ENCODE data around the gene NOC2L.

NOC2L gene

GRCh38 chr1:941015-941587, 18.0 kb downstream of the NOC2L start:
- H3K4me3 ChIP-seq (ENCODE audit: low read length), result no peak overlapping the region
- TF ChIP-seq ZNF274 (IDR thresholded peaks at IDR 0.05; ENCODE audit: low read depth, low read length), result no peak

GRCh38 chr1:940107-941014, 18.7 kb downstream of the NOC2L start:
- no peak overlapping the region; the same call in 1 of the 2 replicates for H3K4me3 ChIP-seq (ENCODE audit: low read length)
- TF ChIP-seq ZNF274 (IDR thresholded peaks at IDR 0.05; ENCODE audit: low read depth, low read length), result no peak

- TF ChIP-seq ZNF274 (IDR thresholded peaks at IDR 0.05; ENCODE audit: low read depth, low read length), result no peak
- no peak overlapping the region; the same call in 1 of the 2 replicates for H3K4me3 ChIP-seq (ENCODE audit: low read length)
Measured at GRCh38 chr1:939511-940106, 19.4 kb downstream of the NOC2L start.

- no peak for TF ChIP-seq ZNF274 (IDR thresholded peaks at IDR 0.05; ENCODE audit: low read depth, low read length)
- no peak overlapping the region for H3K4me3 ChIP-seq (ENCODE audit: low read length)
Measured at GRCh38 chr1:938711-939489, 20.2 kb downstream of the NOC2L start.

GRCh38 chr1:938088-938683, 20.9 kb downstream of the NOC2L start:
- H3K4me3 ChIP-seq (ENCODE audit: low read length), result no peak overlapping the region
- TF ChIP-seq ZNF274 (IDR thresholded peaks at IDR 0.05; ENCODE audit: low read depth, low read length), result no peak

- no peak for TF ChIP-seq ZNF274 (IDR thresholded peaks at IDR 0.05; ENCODE audit: low read depth, low read length)
- no peak overlapping the region for H3K4me3 ChIP-seq (ENCODE audit: low read length)
Measured at GRCh38 chr1:937521-937920, 21.5 kb downstream of the NOC2L start.

- no peak overlapping the region for H3K4me3 ChIP-seq (ENCODE audit: low read length)
- TF ChIP-seq ZNF274 (IDR thresholded peaks at IDR 0.05; ENCODE audit: low read depth, low read length), result no peak
Measured at GRCh38 chr1:936348-937264, 22.4 kb downstream of the NOC2L start.

- no peak overlapping the region for H3K4me3 ChIP-seq (ENCODE audit: low read length)
- TF ChIP-seq ZNF274 (IDR thresholded peaks at IDR 0.05; ENCODE audit: low read depth, low read length), result no peak
Measured at GRCh38 chr1:935751-936231, 23.3 kb downstream of the NOC2L start.

- no peak for TF ChIP-seq ZNF274 (IDR thresholded peaks at IDR 0.05; ENCODE audit: low read depth, low read length)
- no peak overlapping the region for H3K4me3 ChIP-seq (ENCODE audit: low read length)
Measured at GRCh38 chr1:934991-935750, 23.9 kb downstream of the NOC2L start.

- TF ChIP-seq ZNF274 (IDR thresholded peaks at IDR 0.05; ENCODE audit: low read depth, low read length), result no peak
Measured at GRCh38 chr1:933603-933940, 25.5 kb downstream of the NOC2L start.

GRCh38 chr1:932776-933602, 26.1 kb downstream of the NOC2L start:
- TF ChIP-seq ZNF274 (IDR thresholded peaks at IDR 0.05; ENCODE audit: low read depth, low read length), result no peak
- H3K4me3 ChIP-seq (ENCODE audit: low read length), result no peak overlapping the region

More at GRCh38 chr1:933603-933940, 25.5 kb downstream of the NOC2L start:
- no peak overlapping the region for H3K4me3 ChIP-seq (ENCODE audit: low read length)

All from GM08714 (cell line).